ENCODE data around the gene COLEC12. TPM values are rescaled to one million over a fixed set of nuclear protein-coding genes. Genes with fewer than 3 reads are reported as not detected.
A peak's percentile ranks its signal among the peaks of the same experiment; 100 is the strongest.

The COLEC12 gene
- total RNA-seq, 4 donors from 2014 or later, result 2.1 to 6.2 (median 5.2) TPM

GRCh38 chr18:497688-498087 lies 2.8 kb downstream of the COLEC12 start:
- no peak overlapping the region for H3K4me3 ChIP-seq
- H3K36me3 ChIP-seq, result no peaks in the 10 kb centered on the region
- peaks cover 19% of the 10 kb centered on the region for H3K4me1 ChIP-seq
- H3K27me3 ChIP-seq, result peaks cover 33% of the 10 kb centered on the region
- no peak overlapping the region for H3K27ac ChIP-seq
- 66% methylated on average over 6 of the region's 6 CpGs for WGBS
- TF ChIP-seq CTCF (IDR thresholded peaks at IDR 0.05) (no peak), EP300 (IDR thresholded peaks at IDR 0.05) (no peak), POLR2AphosphoS5 (IDR thresholded peaks at IDR 0.05) (no peak), POLR2A (IDR thresholded peaks at IDR 0.05) (no peak)
- no peak for DNase-seq (ENCODE audit: low spot score in 2 of 2)
- no peaks in the 10 kb centered on the region for H3K9me3 ChIP-seq

GRCh38 chr18:495452-495851 lies 5.0 kb downstream of the COLEC12 start:
- peaks cover 22% of the 10 kb centered on the region for H3K27me3 ChIP-seq
- TF ChIP-seq POLR2A (IDR thresholded peaks at IDR 0.05), result no peak
- TF ChIP-seq EP300 (IDR thresholded peaks at IDR 0.05), result no peak
- no peak for TF ChIP-seq POLR2AphosphoS5 (IDR thresholded peaks at IDR 0.05)
- TF ChIP-seq CTCF (IDR thresholded peaks at IDR 0.05), result no peak
- no peaks in the 10 kb centered on the region for H3K9me3 ChIP-seq
- H3K27ac ChIP-seq, result no peak overlapping the region
- peaks cover 17% of the 10 kb centered on the region for H3K4me1 ChIP-seq
- H3K36me3 ChIP-seq, result no peaks in the 10 kb centered on the region
- WGBS, result 87% methylated on average over 7 of the region's 7 CpGs
- H3K4me3 ChIP-seq, result no peak overlapping the region
- DNase-seq (ENCODE audit: low spot score in 2 of 2), result no peak

GRCh38 chr18:495017-495416 lies 5.5 kb downstream of the COLEC12 start:
- DNase-seq (ENCODE audit: low spot score in 2 of 2), result no peak
- no peak overlapping the region for H3K4me3 ChIP-seq
- H3K36me3 ChIP-seq, result no peaks in the 10 kb centered on the region
- no peak for TF ChIP-seq POLR2AphosphoS5 (IDR thresholded peaks at IDR 0.05)
- TF ChIP-seq CTCF (IDR thresholded peaks at IDR 0.05), result no peak
- TF ChIP-seq POLR2A (IDR thresholded peaks at IDR 0.05), result no peak
- TF ChIP-seq EP300 (IDR thresholded peaks at IDR 0.05), result no peak
- H3K27me3 ChIP-seq, result peaks cover 18% of the 10 kb centered on the region
- peaks cover 13% of the 10 kb centered on the region for H3K4me1 ChIP-seq
- no peak overlapping the region for H3K27ac ChIP-seq
- H3K9me3 ChIP-seq, result no peaks in the 10 kb centered on the region
- WGBS, result 74% methylated on average over 1 of the region's 1 CpG

GRCh38 chr18:493986-494983 lies 6.2 kb downstream of the COLEC12 start:
- H3K36me3 ChIP-seq, result no peaks in the 10 kb centered on the region
- H3K27me3 ChIP-seq, result peaks cover 10% of the 10 kb centered on the region
- no peaks in the 10 kb centered on the region for H3K9me3 ChIP-seq
- 71% methylated on average over 5 of the region's 5 CpGs for WGBS
- no peak overlapping the region for H3K4me3 ChIP-seq
- no peak for DNase-seq (ENCODE audit: low spot score in 2 of 2)
- TF ChIP-seq POLR2AphosphoS5 (IDR thresholded peaks at IDR 0.05) (no peak), EP300 (IDR thresholded peaks at IDR 0.05) (peak; percentile 8)
- H3K27ac ChIP-seq, result no peak overlapping the region
- peaks cover 6% of the 10 kb centered on the region for H3K4me1 ChIP-seq

GRCh38 chr18:492451-492850 lies 8.1 kb downstream of the COLEC12 start:
- Histone ChIP-seq H3K27me3 (no peaks in the 10 kb centered on the region), H3K4me3 (no peak overlapping the region), H3K27ac (no peak overlapping the region), H3K4me1 (no peaks in the 10 kb centered on the region), H3K9me3 (no peaks in the 10 kb centered on the region), H3K36me3 (no peaks in the 10 kb centered on the region)
- DNase-seq (ENCODE audit: low spot score in 2 of 2), result no peak
- WGBS, result 73% methylated on average over 5 of the region's 5 CpGs
- no peak for TF ChIP-seq EP300 (IDR thresholded peaks at IDR 0.05)
- TF ChIP-seq POLR2AphosphoS5 (IDR thresholded peaks at IDR 0.05), result no peak
- TF ChIP-seq POLR2A (IDR thresholded peaks at IDR 0.05), result no peak
- no peak for TF ChIP-seq CTCF (IDR thresholded peaks at IDR 0.05)
